Astrocyte (in vitro differentiated cells and primary cell): ENCODE measurements around the gene KDM6B. TPM values are rescaled to one million over a fixed set of nuclear protein-coding genes. Genes with fewer than 3 reads are reported as not detected.

Source experiments
- DNase-seq: peaks from one replicate; pipeline ENCODE4 v3.0.0-alpha.2; 2010; ENCODE audit warnings: low read depth
- FAIRE-seq: peaks from 2 replicates; lab custom pipeline; 2011; peaks lifted over from hg19 to GRCh38; lab: Jason Lieb, UNC
- H2AFZ ChIP-seq: 2 replicates; pipeline ENCODE4 v1.6.0; 2012; ENCODE audit warnings: low read depth, low read length, inconsistent platforms
- H3K27ac ChIP-seq: 2 replicates; pipeline ENCODE4 v1.5.1; 2011; ENCODE audit warnings: low read depth, low read length, inconsistent platforms
- H3K27me3 ChIP-seq: 2 replicates; pipeline ENCODE4 v1.6.0; 2011; ENCODE audit warnings: low read length, inconsistent platforms; ENCODE audit not compliant: insufficient read depth
- H3K36me3 ChIP-seq: 2 replicates; pipeline ENCODE4 v1.5.1; 2011; ENCODE audit warnings: low read length, inconsistent platforms; ENCODE audit not compliant: insufficient read depth
- H3K4me1 ChIP-seq: 2 replicates; pipeline ENCODE4 v1.5.1; 2011; ENCODE audit warnings: low read length, inconsistent platforms; ENCODE audit not compliant: insufficient read depth
- H3K4me2 ChIP-seq: 2 replicates; pipeline ENCODE4 v1.6.0; 2012; ENCODE audit warnings: low read length, inconsistent platforms
- H3K4me3 ChIP-seq: 2 replicates; pipeline ENCODE4 v1.5.1; 2011; ENCODE audit warnings: low read depth, mild to moderate bottlenecking, low read length, inconsistent platforms; ENCODE audit not compliant: insufficient read depth
- H3K79me2 ChIP-seq: 2 replicates; pipeline ENCODE4 v1.6.0; 2012; ENCODE audit warnings: mild to moderate bottlenecking, low read length, inconsistent platforms; ENCODE audit not compliant: insufficient read depth
- H3K9ac ChIP-seq: 2 replicates; pipeline ENCODE4 v1.6.0; 2012; ENCODE audit warnings: mild to moderate bottlenecking, low read length, inconsistent platforms
- H3K9me3 ChIP-seq: 2 replicates; pipeline ENCODE4 v1.5.1; 2012; ENCODE audit warnings: low read depth, mild to moderate bottlenecking, low read length, inconsistent platforms; ENCODE audit not compliant: insufficient read depth
- H4K20me1 ChIP-seq: 2 replicates; pipeline ENCODE4 v1.6.0; 2012; ENCODE audit warnings: low read length, inconsistent platforms; ENCODE audit not compliant: insufficient read depth
- H3K27ac Mint-ChIP-seq: one replicate; pipeline ENCODE4 v1.8.0; 2021; ENCODE audit warnings: mild to moderate bottlenecking, mixed read lengths; ENCODE audit not compliant: unreplicated experiment
- H3K27me3 Mint-ChIP-seq: one replicate; pipeline ENCODE4 v1.8.0; 2021; ENCODE audit warnings: low read depth, mixed read lengths; ENCODE audit not compliant: unreplicated experiment
- H3K36me3 Mint-ChIP-seq: one replicate; pipeline ENCODE4 v1.8.0; 2021; ENCODE audit warnings: low read depth, mixed read lengths; ENCODE audit not compliant: unreplicated experiment
- H3K4me1 Mint-ChIP-seq: one replicate; pipeline ENCODE4 v1.8.0; 2021; ENCODE audit warnings: low read depth, mixed read lengths; ENCODE audit not compliant: unreplicated experiment
- H3K4me3 Mint-ChIP-seq: one replicate; pipeline ENCODE4 v1.8.0; 2021; ENCODE audit warnings: mild to moderate bottlenecking, moderate library complexity, mixed read lengths; ENCODE audit not compliant: unreplicated experiment
- H3K9me3 Mint-ChIP-seq: one replicate; pipeline ENCODE4 v1.8.0; 2021; ENCODE audit warnings: mild to moderate bottlenecking, mixed read lengths; ENCODE audit not compliant: unreplicated experiment
- EZH2 ChIP-seq: IDR thresholded peaks from 2 replicates; pipeline ENCODE4 v1.6.1; 2012; ENCODE audit warnings: mild to moderate bottlenecking, low read length, inconsistent platforms; ENCODE audit not compliant: insufficient read depth
- total RNA-seq: library from RNA; stranded (reverse); gene quantifications from 2 replicates; pipeline ENCODE4 v1.2.1, GENCODE V29; 2021
- TF ChIP-seq, protein P1 (sequence below): IDR thresholded peaks from 2 replicates; pipeline ENCODE4 v1.5.1; 2011; ENCODE audit warnings: low read depth, mild to moderate bottlenecking, inconsistent platforms, low read length, moderate library complexity; ENCODE audit not compliant: insufficient read depth

KDM6B gene
- total RNA-seq, 1 donor from 2014 or later, result 50.4 TPM

DNA sequence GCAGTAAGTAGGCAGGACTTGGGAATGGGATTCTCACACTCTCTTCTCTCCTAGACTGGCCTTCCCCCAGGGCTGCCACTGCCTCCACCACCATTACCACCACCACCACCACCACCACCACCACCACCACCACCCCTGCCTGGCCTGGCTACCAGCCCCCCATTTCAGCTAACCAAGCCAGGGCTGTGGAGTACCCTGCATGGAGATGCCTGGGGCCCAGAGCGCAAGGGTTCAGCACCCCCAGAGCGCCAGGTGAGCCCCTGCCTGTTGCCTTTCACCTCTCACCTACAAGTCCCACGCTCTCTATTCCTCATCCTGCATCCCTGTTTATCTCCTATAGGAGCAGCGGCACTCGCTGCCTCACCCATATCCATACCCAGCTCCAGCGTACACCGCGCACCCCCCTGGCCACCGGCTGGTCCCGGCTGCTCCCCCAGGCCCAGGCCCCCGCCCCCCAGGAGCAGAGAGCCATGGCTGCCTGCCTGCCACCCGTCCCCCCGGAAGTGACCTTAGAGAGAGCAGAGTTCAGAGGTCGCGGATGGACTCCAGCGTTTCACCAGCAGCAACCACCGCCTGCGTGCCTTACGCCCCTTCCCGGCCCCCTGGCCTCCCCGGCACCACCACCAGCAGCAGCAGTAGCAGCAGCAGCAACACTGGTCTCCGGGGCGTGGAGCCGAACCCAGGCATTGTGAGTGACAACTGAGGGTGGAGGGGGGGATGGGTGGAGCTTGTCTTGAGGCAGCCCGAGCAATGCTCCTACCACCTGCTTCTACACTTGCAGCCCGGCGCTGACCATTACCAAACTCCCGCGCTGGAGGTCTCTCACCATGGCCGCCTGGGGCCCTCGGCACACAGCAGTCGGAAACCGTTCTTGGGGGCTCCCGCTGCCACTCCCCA, 13.0 kb downstream of the KDM6B start:
- H3K4me2 ChIP-seq, result no peak overlapping the region
- TF ChIP-seq EZH2, result no peak
- TF ChIP-seq, protein P1, sequence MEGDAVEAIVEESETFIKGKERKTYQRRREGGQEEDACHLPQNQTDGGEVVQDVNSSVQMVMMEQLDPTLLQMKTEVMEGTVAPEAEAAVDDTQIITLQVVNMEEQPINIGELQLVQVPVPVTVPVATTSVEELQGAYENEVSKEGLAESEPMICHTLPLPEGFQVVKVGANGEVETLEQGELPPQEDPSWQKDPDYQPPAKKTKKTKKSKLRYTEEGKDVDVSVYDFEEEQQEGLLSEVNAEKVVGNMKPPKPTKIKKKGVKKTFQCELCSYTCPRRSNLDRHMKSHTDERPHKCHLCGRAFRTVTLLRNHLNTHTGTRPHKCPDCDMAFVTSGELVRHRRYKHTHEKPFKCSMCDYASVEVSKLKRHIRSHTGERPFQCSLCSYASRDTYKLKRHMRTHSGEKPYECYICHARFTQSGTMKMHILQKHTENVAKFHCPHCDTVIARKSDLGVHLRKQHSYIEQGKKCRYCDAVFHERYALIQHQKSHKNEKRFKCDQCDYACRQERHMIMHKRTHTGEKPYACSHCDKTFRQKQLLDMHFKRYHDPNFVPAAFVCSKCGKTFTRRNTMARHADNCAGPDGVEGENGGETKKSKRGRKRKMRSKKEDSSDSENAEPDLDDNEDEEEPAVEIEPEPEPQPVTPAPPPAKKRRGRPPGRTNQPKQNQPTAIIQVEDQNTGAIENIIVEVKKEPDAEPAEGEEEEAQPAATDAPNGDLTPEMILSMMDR, result no peak
- no peak overlapping the region for H2AFZ ChIP-seq
- FAIRE-seq (no peak), DNase-seq (no peak)
- peaks cover 5% of the 10 kb centered on the region for H3K36me3 ChIP-seq
- H3K36me3 Mint-ChIP-seq, result peaks cover 14% of the 10 kb centered on the region
- peaks cover 45% of the 10 kb centered on the region for H4K20me1 ChIP-seq
- no peaks in the 10 kb centered on the region for H3K9me3 Mint-ChIP-seq
- no peak overlapping the region for H3K27ac Mint-ChIP-seq
- H3K9me3 ChIP-seq, result no peaks in the 10 kb centered on the region
- H3K4me1 ChIP-seq, result peaks cover 23% of the 10 kb centered on the region
- H3K4me1 Mint-ChIP-seq, result peaks cover 8% of the 10 kb centered on the region
- H3K9ac ChIP-seq, result no peak overlapping the region
- H3K4me3 ChIP-seq, result no peak overlapping the region
- no peaks in the 10 kb centered on the region for H3K27me3 ChIP-seq
- no peak overlapping the region for H3K27ac ChIP-seq
- H3K4me3 Mint-ChIP-seq, result no peak overlapping the region
- H3K79me2 ChIP-seq, result peaks cover 30% of the 10 kb centered on the region
- H3K27me3 Mint-ChIP-seq, result no peaks in the 10 kb centered on the region

DNA sequence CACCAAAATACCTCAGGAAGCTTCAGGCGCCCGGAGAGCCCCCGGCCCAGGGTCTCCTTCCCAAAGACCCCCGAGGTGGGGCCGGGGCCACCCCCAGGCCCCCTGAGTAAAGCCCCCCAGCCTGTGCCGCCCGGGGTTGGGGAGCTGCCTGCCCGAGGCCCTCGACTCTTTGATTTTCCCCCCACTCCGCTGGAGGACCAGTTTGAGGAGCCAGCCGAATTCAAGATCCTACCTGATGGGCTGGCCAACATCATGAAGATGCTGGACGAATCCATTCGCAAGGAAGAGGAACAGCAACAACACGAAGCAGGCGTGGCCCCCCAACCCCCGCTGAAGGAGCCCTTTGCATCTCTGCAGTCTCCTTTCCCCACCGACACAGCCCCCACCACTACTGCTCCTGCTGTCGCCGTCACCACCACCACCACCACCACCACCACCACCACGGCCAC, 14.1 kb downstream of the KDM6B start:
- no peaks in the 10 kb centered on the region for H3K27me3 ChIP-seq
- FAIRE-seq, result no peak
- H3K9me3 ChIP-seq, result no peaks in the 10 kb centered on the region
- no peak overlapping the region for H3K9ac ChIP-seq
- Mint-ChIP-seq H3K36me3 (peaks cover 17% of the 10 kb centered on the region), H3K27ac (no peak overlapping the region), H3K4me1 (peaks cover 9% of the 10 kb centered on the region), H3K9me3 (no peaks in the 10 kb centered on the region), H3K4me3 (no peak overlapping the region), H3K27me3 (no peaks in the 10 kb centered on the region)
- no peak overlapping the region for H3K27ac ChIP-seq
- H2AFZ ChIP-seq, result no peak overlapping the region
- H3K36me3 ChIP-seq, result peaks cover 11% of the 10 kb centered on the region
- peaks cover 32% of the 10 kb centered on the region for H3K79me2 ChIP-seq
- no peak for DNase-seq
- peaks cover 56% of the 10 kb centered on the region for H4K20me1 ChIP-seq
- peaks cover 20% of the 10 kb centered on the region for H3K4me1 ChIP-seq
- no peak overlapping the region for H3K4me2 ChIP-seq
- TF ChIP-seq EZH2, result no peak
- TF ChIP-seq, protein P1, result no peak
- no peak overlapping the region for H3K4me3 ChIP-seq

DNA sequence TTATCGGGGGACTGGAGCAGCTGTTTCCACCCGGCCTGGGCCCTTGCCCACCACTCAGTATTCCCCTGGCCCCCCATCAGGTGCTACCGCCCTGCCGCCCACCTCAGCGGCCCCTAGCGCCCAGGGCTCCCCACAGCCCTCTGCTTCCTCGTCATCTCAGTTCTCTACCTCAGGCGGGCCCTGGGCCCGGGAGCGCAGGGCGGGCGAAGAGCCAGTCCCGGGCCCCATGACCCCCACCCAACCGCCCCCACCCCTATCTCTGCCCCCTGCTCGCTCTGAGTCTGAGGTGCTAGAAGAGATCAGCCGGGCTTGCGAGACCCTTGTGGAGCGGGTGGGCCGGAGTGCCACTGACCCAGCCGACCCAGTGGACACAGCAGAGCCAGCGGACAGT, 14.7 kb downstream of the KDM6B start:
- Mint-ChIP-seq H3K27me3 (no peaks in the 10 kb centered on the region), H3K4me3 (no peak overlapping the region), H3K9me3 (no peaks in the 10 kb centered on the region), H3K27ac (no peak overlapping the region), H3K36me3 (peaks cover 17% of the 10 kb centered on the region), H3K4me1 (peaks cover 9% of the 10 kb centered on the region)
- Histone ChIP-seq H3K79me2 (peaks cover 30% of the 10 kb centered on the region), H3K36me3 (peaks cover 11% of the 10 kb centered on the region), H3K9me3 (no peaks in the 10 kb centered on the region), H4K20me1 (peaks cover 56% of the 10 kb centered on the region), H2AFZ (no peak overlapping the region), H3K4me1 (peaks cover 17% of the 10 kb centered on the region), H3K4me2 (no peak overlapping the region), H3K27ac (no peak overlapping the region), H3K9ac (no peak overlapping the region), H3K4me3 (no peak overlapping the region), H3K27me3 (no peaks in the 10 kb centered on the region)
- TF ChIP-seq EZH2, result no peak
- no peak for DNase-seq
- FAIRE-seq, result no peak
